GM12873 (cell line): ENCODE results near the gene SYNE3.

Experiments used
- CTCF ChIP-seq: IDR thresholded peaks from 2 replicates; pipeline ENCODE4 v1.5.1; 2012; ENCODE audit warnings: low read depth, mild to moderate bottlenecking, moderate library complexity, low read length, control low read depth; ENCODE audit not compliant: insufficient read depth; ENCODE audit errors: missing control alignments

The SYNE3 gene, protein sequence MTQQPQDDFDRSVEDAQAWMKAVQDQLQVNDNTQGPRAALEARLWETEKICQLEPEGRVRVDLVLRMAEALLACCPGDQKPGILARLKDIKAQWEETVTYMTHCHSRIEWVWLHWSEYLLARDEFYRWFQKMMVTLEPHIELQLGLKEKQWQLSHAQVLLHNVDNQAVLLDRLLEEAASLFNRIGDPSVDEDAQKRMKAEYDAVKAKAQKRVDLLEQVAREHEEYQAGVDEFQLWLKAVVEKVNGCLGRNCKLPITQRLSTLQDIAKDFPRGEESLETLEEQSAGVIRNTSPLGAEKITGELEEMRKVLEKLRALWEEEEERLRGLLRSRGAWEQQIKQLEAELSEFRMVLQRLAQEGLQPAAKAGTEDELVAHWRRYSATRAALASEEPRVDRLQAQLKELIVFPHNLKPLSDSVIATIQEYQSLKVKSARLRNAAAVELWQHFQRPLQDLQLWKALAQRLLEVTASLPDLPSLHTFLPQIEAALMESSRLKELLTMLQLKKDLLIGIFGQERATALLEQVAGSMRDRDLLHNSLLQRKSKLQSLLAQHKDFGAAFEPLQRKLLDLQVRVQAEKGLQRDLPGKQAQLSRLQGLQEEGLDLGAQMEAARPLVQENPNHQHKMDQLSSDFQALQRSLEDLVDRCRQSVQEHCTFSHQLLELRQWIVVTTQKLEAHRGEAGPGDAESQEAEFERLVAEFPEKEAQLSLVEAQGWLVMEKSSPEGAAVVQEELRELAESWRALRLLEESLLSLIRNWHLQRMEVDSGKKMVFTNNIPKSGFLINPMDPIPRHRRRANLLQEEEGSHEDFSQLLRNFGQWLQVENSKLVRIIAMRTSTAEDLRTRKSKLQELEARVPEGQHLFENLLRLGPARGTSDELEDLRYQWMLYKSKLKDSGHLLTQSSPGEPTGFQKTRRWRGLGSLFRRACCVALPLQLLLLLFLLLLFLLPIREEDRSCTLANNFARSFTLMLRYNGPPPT

GRCh38 chr14:95516554-95517181, at the start of gene SYNE3:
Gene SYNE3, minus strand, starts transcription at chr14:95516650. Its CDS starts 40,829 bp downstream, at chr14:95475821.
- TF ChIP-seq CTCF: no peak

DNA sequence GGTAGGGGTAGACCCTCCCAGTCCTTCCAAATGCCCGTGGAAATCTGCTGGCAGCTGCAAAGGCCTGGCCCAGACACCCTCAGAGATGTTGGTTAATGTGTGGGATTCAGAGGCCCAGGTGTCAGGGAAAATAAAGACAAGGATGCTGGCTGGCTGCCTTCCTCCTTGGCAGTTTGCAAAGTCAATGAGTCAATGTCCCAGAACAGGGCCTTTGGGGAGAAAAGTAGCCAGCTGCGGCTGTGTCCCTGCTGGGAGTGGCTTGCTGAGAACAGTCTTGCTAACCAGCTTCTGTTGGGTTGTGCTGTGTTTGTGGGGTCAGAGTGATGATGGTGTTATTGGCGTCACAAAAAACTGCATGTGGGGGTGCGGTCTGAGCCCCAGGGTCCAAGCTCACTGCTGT, 47.6 kb upstream of the SYNE3 start:
- no peak for TF ChIP-seq CTCF

- TF ChIP-seq CTCF: no peak
These were observed 46.6 kb upstream of the SYNE3 start for GRCh38 chr14:95562892-95563685.

- peak; percentile 98 for TF ChIP-seq CTCF
These were observed 44.6 kb upstream of the SYNE3 start for GRCh38 chr14:95561001-95561412.

GRCh38 chr14:95559203-95559602, 42.8 kb upstream of the SYNE3 start:
- TF ChIP-seq CTCF: no peak

DNA sequence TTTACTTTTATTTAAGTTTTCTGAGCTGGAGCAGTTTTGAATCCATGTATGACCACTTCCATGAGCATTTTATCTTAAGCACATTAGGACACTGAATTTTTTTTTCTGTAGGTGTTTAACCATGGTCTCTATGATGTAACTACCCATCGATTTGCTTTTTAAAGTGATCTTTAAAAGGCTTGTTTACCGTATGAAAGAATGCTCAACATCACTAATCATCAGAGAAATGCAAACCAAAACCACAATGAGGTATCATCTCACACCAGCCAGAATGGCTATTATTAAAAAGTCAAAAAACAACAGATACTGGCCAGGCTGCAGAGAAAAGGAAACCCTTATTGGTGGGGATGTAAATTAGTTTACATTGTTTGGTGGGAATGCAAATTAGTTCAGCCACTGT, 41.4 kb upstream of the SYNE3 start:
- no peak for TF ChIP-seq CTCF
